ENCODE results near the gene HDHD5.

HDHD5 gene

GRCh38 chr22:17105143-17106129 is 53.6 kb downstream of the HDHD5 start:
- no peak for DNase-seq

- no peak for DNase-seq
Observed at GRCh38 chr22:17104336-17104935, 54.6 kb downstream of the HDHD5 start.

GRCh38 chr22:17103351-17103750 is 55.7 kb downstream of the HDHD5 start:
- no peak for DNase-seq

- no peak for DNase-seq
Observed at GRCh38 chr22:17102297-17102667, 56.8 kb downstream of the HDHD5 start.

- no peak for DNase-seq
Observed at GRCh38 chr22:17101475-17102296, 57.4 kb downstream of the HDHD5 start.

GRCh38 chr22:17100621-17101020 is 58.5 kb downstream of the HDHD5 start:
- DNase-seq: no peak

GRCh38 chr22:17098379-17098819 is 60.7 kb downstream of the HDHD5 start:
- DNase-seq: no peak

- DNase-seq: no peak
Observed at GRCh38 chr22:17097701-17098100, 61.4 kb downstream of the HDHD5 start.

GRCh38 chr22:17097062-17097461 is 62.0 kb downstream of the HDHD5 start:
- no peak for DNase-seq

GRCh38 chr22:17096071-17096470 is 63.0 kb downstream of the HDHD5 start:
- no peak for DNase-seq

GRCh38 chr22:17095538-17095937 is 63.5 kb downstream of the HDHD5 start:
- no peak for DNase-seq

- DNase-seq: no peak
Observed at GRCh38 chr22:17093081-17093480, 66.0 kb downstream of the HDHD5 start.

- no peak for DNase-seq
Observed at GRCh38 chr22:17091851-17092250, 67.2 kb downstream of the HDHD5 start.

GRCh38 chr22:17090550-17090949 is 68.5 kb downstream of the HDHD5 start:
- no peak for DNase-seq
